B cell (primary cell): ENCODE results near the gene ARHGAP9.

Experiments used
- CTCF ChIP-seq: fragments of 200-600 bp; IDR thresholded peaks from one replicate; pipeline ENCODE4 v1.8.0; 2022; ENCODE audit warnings: antibody characterized with exemption, mild to moderate bottlenecking
- EZH2 ChIP-seq: IDR thresholded peaks from 2 replicates; pipeline ENCODE4 v1.6.1; 2012; ENCODE audit warnings: borderline replicate concordance, low read depth, mild to moderate bottlenecking, moderate library complexity, low read length; ENCODE audit not compliant: insufficient read depth, poor library complexity, severe bottlenecking

- no peak for TF ChIP-seq CTCF
- no peak for TF ChIP-seq EZH2
Observed at GRCh38 chr12:57473392-57473791, 6.3 kb downstream of the ARHGAP9 start.
